ENCODE results near the gene PPP3R1. TPM values are rescaled to one million over a fixed set of nuclear protein-coding genes. Genes with fewer than 3 reads are reported as not detected.

Gene PPP3R1
- total and polyA plus RNA-seq, 9 of the 15 experiments (the other 6 are each of a cell fraction or from before 2014, with no cell fraction given) = 3.7 to 70.0 (median 24.8) TPM

DNA sequence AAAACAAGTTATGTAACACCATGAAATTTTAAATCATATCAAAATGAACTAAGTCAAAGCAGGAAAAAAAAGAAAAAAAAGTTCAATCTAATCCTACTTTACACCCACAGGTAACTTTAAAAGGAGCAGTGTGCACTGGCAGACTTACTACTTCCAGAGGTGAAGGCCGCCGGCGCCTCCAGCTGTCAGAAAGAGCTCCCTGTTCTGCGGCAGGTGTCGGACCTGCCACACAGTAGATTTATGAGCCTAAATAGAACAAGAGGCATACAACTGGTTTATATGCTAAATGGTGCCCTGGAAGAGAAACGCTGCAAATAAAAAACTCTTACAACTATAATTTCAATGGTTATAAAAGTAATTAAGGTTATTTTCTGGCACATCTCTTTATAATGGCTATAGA is 117.8 kb downstream of the PPP3R1 start (continued):
- TF ChIP-seq, protein P1, sequence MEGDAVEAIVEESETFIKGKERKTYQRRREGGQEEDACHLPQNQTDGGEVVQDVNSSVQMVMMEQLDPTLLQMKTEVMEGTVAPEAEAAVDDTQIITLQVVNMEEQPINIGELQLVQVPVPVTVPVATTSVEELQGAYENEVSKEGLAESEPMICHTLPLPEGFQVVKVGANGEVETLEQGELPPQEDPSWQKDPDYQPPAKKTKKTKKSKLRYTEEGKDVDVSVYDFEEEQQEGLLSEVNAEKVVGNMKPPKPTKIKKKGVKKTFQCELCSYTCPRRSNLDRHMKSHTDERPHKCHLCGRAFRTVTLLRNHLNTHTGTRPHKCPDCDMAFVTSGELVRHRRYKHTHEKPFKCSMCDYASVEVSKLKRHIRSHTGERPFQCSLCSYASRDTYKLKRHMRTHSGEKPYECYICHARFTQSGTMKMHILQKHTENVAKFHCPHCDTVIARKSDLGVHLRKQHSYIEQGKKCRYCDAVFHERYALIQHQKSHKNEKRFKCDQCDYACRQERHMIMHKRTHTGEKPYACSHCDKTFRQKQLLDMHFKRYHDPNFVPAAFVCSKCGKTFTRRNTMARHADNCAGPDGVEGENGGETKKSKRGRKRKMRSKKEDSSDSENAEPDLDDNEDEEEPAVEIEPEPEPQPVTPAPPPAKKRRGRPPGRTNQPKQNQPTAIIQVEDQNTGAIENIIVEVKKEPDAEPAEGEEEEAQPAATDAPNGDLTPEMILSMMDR (IDR thresholded peaks at IDR 0.05 in 2 of 3, conservative IDR thresholded peaks at IDR 0.05 in 1 of 3; ENCODE audit: insufficient read depth in 2 of 3, low read depth in 1 of 3, low read length in 3 of 3) = peak; percentile 27 to 35 (median 29); a peak in 4 of 6 replicates
- TF ChIP-seq PHB (CRISPR knock-in tag; IDR thresholded peaks at IDR 0.05) (no peak), EZH2 (IDR thresholded peaks at IDR 0.05; ENCODE audit: borderline replicate concordance, low read depth, low read length) (no peak), ZNF134 (CRISPR knock-in tag; conservative IDR thresholded peaks at IDR 0.05) (no peak), ZNF316 (IDR thresholded peaks at IDR 0.05) (no peak), ZNF253 (CRISPR knock-in tag; conservative IDR thresholded peaks at IDR 0.05) (no peak), ZC3H11A (IDR thresholded peaks at IDR 0.05; ENCODE audit: low read depth, low read length) (no peak), DDX20 (tag; IDR thresholded peaks at IDR 0.05; ENCODE audit: low read depth) (no peak), PURB (CRISPR knock-in tag; IDR thresholded peaks at IDR 0.05; ENCODE audit: low read depth) (no peak), SIN3B (IDR thresholded peaks at IDR 0.05; ENCODE audit: low read depth) (no peak)
- TF ChIP-seq, protein P2, sequence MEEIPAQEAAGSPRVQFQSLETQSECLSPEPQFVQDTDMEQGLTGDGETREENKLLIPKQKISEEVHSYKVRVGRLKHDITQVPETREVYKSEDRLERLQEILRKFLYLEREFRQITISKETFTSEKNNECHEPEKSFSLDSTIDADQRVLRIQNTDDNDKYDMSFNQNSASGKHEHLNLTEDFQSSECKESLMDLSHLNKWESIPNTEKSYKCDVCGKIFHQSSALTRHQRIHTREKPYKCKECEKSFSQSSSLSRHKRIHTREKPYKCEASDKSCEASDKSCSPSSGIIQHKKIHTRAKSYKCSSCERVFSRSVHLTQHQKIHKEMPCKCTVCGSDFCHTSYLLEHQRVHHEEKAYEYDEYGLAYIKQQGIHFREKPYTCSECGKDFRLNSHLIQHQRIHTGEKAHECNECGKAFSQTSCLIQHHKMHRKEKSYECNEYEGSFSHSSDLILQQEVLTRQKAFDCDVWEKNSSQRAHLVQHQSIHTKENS (CRISPR knock-in tag; IDR thresholded peaks at IDR 0.05) = no peak
- TF ChIP-seq, protein P3, sequence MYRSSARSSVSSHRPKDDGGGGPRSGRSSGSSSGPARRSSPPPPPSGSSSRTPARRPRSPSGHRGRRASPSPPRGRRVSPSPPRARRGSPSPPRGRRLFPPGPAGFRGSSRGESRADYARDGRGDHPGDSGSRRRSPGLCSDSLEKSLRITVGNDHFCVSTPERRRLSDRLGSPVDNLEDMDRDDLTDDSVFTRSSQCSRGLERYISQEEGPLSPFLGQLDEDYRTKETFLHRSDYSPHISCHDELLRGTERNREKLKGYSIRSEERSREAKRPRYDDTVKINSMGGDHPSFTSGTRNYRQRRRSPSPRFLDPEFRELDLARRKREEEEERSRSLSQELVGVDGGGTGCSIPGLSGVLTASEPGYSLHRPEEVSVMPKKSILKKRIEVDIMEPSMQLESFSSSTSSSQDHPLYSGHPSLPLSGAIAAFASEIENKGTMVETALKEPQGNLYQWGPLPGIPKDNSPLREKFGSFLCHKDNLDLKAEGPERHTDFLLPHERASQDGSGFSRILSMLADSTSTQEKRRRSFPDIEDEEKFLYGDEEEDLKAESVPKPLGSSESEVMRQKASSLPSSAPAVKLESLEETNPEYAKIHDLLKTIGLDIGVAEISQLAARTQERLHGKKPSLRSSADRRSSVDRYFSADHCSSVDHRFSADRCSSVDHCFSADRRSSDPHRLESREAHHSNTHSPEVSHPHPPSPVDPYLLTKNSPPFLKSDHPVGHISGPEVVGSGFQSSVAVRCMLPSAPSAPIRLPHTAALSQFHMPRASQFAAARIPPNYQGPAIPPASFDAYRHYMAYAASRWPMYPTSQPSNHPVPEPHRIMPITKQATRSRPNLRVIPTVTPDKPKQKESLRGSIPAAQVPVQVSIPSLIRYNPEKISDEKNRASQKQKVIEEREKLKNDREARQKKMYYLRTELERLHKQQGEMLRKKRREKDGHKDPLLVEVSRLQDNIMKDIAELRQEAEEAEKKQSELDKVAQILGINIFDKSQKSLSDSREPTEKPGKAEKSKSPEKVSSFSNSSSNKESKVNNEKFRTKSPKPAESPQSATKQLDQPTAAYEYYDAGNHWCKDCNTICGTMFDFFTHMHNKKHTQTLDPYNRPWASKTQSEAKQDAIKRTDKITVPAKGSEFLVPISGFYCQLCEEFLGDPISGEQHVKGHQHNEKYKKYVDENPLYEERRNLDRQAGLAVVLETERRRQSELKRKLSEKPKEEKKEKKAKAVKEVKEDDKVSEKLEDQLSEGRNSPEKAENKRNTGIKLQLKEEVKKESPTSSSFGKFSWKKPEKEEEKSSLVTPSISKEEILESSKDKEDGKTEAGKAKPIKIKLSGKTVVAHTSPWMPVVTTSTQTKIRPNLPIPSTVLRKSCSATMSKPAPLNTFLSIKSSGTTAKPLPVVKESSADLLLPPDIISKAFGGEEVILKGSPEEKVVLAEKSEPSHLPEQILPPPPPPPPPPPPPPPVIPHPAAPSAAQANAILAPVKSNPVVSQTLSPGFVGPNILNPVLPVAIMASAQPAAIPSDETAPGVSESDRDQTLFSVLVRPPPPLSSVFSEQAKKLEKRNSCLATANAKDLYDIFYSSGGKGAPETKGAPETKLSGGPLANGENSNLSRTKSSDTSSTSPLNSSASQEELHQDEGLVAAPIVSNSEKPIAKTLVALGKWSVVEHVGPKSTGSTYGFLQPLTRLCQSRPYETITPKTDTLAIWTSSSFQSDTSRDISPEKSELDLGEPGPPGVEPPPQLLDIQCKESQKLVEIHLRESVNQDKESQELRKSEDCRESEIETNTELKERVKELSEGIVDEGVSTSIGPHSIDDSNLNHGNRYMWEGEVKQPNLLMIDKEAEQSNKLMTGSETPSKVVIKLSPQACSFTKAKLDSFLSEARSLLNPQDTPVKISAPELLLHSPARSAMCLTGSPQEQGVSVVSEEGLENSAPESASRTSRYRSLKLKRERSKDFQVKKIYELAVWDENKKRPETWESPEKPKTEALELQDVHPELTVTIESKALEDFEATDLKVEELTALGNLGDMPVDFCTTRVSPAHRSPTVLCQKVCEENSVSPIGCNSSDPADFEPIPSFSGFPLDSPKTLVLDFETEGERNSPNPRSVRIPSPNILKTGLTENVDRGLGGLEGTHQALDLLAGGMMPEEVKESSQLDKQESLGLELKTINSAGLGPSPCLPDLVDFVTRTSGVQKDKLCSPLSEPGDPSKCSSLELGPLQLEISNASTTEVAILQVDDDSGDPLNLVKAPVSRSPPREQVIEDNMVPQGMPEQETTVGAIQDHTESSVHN (IDR thresholded peaks at IDR 0.05; ENCODE audit: borderline replicate concordance in 1 of 2, low read depth in 1 of 2) = no peak
- TF ChIP-seq, protein P4, sequence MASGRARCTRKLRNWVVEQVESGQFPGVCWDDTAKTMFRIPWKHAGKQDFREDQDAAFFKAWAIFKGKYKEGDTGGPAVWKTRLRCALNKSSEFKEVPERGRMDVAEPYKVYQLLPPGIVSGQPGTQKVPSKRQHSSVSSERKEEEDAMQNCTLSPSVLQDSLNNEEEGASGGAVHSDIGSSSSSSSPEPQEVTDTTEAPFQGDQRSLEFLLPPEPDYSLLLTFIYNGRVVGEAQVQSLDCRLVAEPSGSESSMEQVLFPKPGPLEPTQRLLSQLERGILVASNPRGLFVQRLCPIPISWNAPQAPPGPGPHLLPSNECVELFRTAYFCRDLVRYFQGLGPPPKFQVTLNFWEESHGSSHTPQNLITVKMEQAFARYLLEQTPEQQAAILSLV (tag; IDR thresholded peaks at IDR 0.05) = no peak
- TF ChIP-seq, protein P5, sequence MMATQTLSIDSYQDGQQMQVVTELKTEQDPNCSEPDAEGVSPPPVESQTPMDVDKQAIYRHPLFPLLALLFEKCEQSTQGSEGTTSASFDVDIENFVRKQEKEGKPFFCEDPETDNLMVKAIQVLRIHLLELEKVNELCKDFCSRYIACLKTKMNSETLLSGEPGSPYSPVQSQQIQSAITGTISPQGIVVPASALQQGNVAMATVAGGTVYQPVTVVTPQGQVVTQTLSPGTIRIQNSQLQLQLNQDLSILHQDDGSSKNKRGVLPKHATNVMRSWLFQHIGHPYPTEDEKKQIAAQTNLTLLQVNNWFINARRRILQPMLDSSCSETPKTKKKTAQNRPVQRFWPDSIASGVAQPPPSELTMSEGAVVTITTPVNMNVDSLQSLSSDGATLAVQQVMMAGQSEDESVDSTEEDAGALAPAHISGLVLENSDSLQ (IDR thresholded peaks at IDR 0.05) = peak; percentile 92

Measured in K562 (cell line).